ENCODE measurements around the gene KCNIP1. TPM values are rescaled to one million over a fixed set of nuclear protein-coding genes. Genes with fewer than 3 reads are reported as not detected.

KCNIP1 gene
- total RNA-seq, 1 experiment from 2014 or later = not detected

- Histone ChIP-seq H3K4me3 (ENCODE audit: low read length) (no peak overlapping the region), H3K9me2 (replicated peaks; ENCODE audit: low read length) (no peaks in the 10 kb centered on the region), H3K9me3 (ENCODE audit: low read length) (no peaks in the 10 kb centered on the region), H3K79me2 (ENCODE audit: low read length) (no peaks in the 10 kb centered on the region), H3F3A (ENCODE audit: low read length, unreplicated experiment) (no peaks in the 10 kb centered on the region), H3K36me3 (ENCODE audit: low read depth, low read length) (no peaks in the 10 kb centered on the region), H3K4me1 (ENCODE audit: insufficient read depth, low read length) (peaks cover 8% of the 10 kb centered on the region), H3K27me3 (ENCODE audit: low read length) (no peaks in the 10 kb centered on the region), H2AFZ (ENCODE audit: low read length) (no peak overlapping the region), H3K27ac (ENCODE audit: low read length) (no peak overlapping the region), H3K9ac (ENCODE audit: low read length) (no peak overlapping the region), H4K20me1 (ENCODE audit: low read length) (no peaks in the 10 kb centered on the region), H3K4me2 (ENCODE audit: low read length) (no peak overlapping the region)
- TF ChIP-seq EZH2phosphoT487 (IDR thresholded peaks at IDR 0.05; ENCODE audit: borderline replicate concordance, low read length) (no peak), CTCF (conservative IDR thresholded peaks at IDR 0.05; ENCODE audit: low read depth, low read length) (no peak), EZH2 (IDR thresholded peaks at IDR 0.05; ENCODE audit: low read length, unreplicated experiment) (no peak)
- POLR2A ChIA-PET (ENCODE audit: unreplicated experiment) = no interaction called here
- ATAC-seq (no peak), DNase-seq (no peak)
- CTCF ChIA-PET = no interaction called here
- BruUV-seq (replicated peaks) = no TSS peak
- intact Hi-C loops (cut with micrococcal nuclease) = no loop called here
These were observed 9.8 kb upstream of the KCNIP1 start for GRCh38 chr5:170494041-170494440.

- Histone ChIP-seq H3K9me2 (replicated peaks; ENCODE audit: low read length) (no peaks in the 10 kb centered on the region), H3K27ac (ENCODE audit: low read length) (no peak overlapping the region), H3K4me1 (ENCODE audit: insufficient read depth, low read length) (peaks cover 3% of the 10 kb centered on the region), H3K27me3 (ENCODE audit: low read length) (no peaks in the 10 kb centered on the region), H3K79me2 (ENCODE audit: low read length) (no peaks in the 10 kb centered on the region), H3K4me2 (ENCODE audit: low read length) (no peak overlapping the region), H3K4me3 (ENCODE audit: low read length) (no peak overlapping the region), H3K9me3 (ENCODE audit: low read length) (no peaks in the 10 kb centered on the region), H3F3A (ENCODE audit: low read length, unreplicated experiment) (no peaks in the 10 kb centered on the region), H2AFZ (ENCODE audit: low read length) (no peak overlapping the region), H4K20me1 (ENCODE audit: low read length) (no peaks in the 10 kb centered on the region), H3K9ac (ENCODE audit: low read length) (no peak overlapping the region), H3K36me3 (ENCODE audit: low read depth, low read length) (no peaks in the 10 kb centered on the region)
- no TSS peak for BruUV-seq (replicated peaks)
- no peak for ATAC-seq
- POLR2A ChIA-PET (ENCODE audit: unreplicated experiment) = no interaction called here
- no peak for DNase-seq
- TF ChIP-seq EZH2 (IDR thresholded peaks at IDR 0.05; ENCODE audit: low read length, unreplicated experiment) (no peak), EZH2phosphoT487 (IDR thresholded peaks at IDR 0.05; ENCODE audit: borderline replicate concordance, low read length) (no peak), CTCF (conservative IDR thresholded peaks at IDR 0.05; ENCODE audit: low read depth, low read length) (no peak)
- CTCF ChIA-PET = no interaction called here
- intact Hi-C loops (cut with micrococcal nuclease) = no loop called here
These were observed 7.8 kb upstream of the KCNIP1 start for GRCh38 chr5:170495825-170496661.

- no peak overlapping the region for H3K4me3 ChIP-seq (ENCODE audit: low read length)
- no peaks in the 10 kb centered on the region for H3K9me2 ChIP-seq (replicated peaks; ENCODE audit: low read length)
- H3K27ac ChIP-seq (ENCODE audit: low read length) = no peak overlapping the region
- H3K4me1 ChIP-seq (ENCODE audit: insufficient read depth, low read length) = no peaks in the 10 kb centered on the region
- H3K9ac ChIP-seq (ENCODE audit: low read length) = no peak overlapping the region
- H3K27me3 ChIP-seq (ENCODE audit: low read length) = no peaks in the 10 kb centered on the region
- H3K79me2 ChIP-seq (ENCODE audit: low read length) = no peaks in the 10 kb centered on the region
- CTCF ChIA-PET = no interaction called here
- H3K9me3 ChIP-seq (ENCODE audit: low read length) = no peaks in the 10 kb centered on the region
- POLR2A ChIA-PET (ENCODE audit: unreplicated experiment) = no interaction called here
- H3F3A ChIP-seq (ENCODE audit: low read length, unreplicated experiment) = no peaks in the 10 kb centered on the region
- DNase-seq (no peak), ATAC-seq (no peak)
- no peaks in the 10 kb centered on the region for H4K20me1 ChIP-seq (ENCODE audit: low read length)
- H3K4me2 ChIP-seq (ENCODE audit: low read length) = no peak overlapping the region
- TF ChIP-seq CTCF (conservative IDR thresholded peaks at IDR 0.05; ENCODE audit: low read depth, low read length) (no peak), EZH2phosphoT487 (IDR thresholded peaks at IDR 0.05; ENCODE audit: borderline replicate concordance, low read length) (no peak), EZH2 (IDR thresholded peaks at IDR 0.05; ENCODE audit: low read length, unreplicated experiment) (no peak)
- BruUV-seq (replicated peaks) = no TSS peak
- H3K36me3 ChIP-seq (ENCODE audit: low read depth, low read length) = no peaks in the 10 kb centered on the region
- no peak overlapping the region for H2AFZ ChIP-seq (ENCODE audit: low read length)
- intact Hi-C loops (cut with micrococcal nuclease) = no loop called here
These were observed 7.2 kb upstream of the KCNIP1 start for GRCh38 chr5:170496662-170497028.

Measured in PC-3 (cell line).